ENCODE data around the gene SPPL2A. TPM values are rescaled to one million over a fixed set of nuclear protein-coding genes. Genes with fewer than 3 reads are reported as not detected.

The SPPL2A gene
- total and polyA plus RNA-seq, 9 of the 15 experiments (the other 6 are each of a cell fraction or from before 2014, with no cell fraction given) = 9.8 to 66.1 (median 38.0) TPM

GRCh38 chr15:50765195-50765967 lies at the start of gene SPPL2A (continued):
- peak in 1 of 2 experiments; percentile 78; a peak in 1 of 4 replicates for TF ChIP-seq ARNT (IDR thresholded peaks at IDR 0.05)
- TF ChIP-seq SOX6 (IDR thresholded peaks at IDR 0.05) = 0 out of 2 replicates have a peak, but pooled peaks have one; percentile 29
- no peak for TF ChIP-seq ILK (tag; IDR thresholded peaks at IDR 0.05; ENCODE audit: borderline replicate concordance, low read depth)
- TF ChIP-seq, protein P1, sequence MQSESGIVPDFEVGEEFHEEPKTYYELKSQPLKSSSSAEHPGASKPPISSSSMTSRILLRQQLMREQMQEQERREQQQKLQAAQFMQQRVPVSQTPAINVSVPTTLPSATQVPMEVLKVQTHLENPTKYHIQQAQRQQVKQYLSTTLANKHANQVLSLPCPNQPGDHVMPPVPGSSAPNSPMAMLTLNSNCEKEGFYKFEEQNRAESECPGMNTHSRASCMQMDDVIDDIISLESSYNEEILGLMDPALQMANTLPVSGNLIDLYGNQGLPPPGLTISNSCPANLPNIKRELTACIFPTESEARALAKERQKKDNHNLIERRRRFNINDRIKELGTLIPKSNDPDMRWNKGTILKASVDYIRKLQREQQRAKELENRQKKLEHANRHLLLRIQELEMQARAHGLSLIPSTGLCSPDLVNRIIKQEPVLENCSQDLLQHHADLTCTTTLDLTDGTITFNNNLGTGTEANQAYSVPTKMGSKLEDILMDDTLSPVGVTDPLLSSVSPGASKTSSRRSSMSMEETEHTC (IDR thresholded peaks at IDR 0.05) = no peak
- TF ChIP-seq TEAD2 (tag; IDR thresholded peaks at IDR 0.05) = no peak
- TF ChIP-seq CSDE1 (IDR thresholded peaks at IDR 0.05) = 0 out of 4 replicates have a peak, but pooled peaks of 1 of the 2 experiments have one; percentile 46
- TF ChIP-seq, protein P2, sequence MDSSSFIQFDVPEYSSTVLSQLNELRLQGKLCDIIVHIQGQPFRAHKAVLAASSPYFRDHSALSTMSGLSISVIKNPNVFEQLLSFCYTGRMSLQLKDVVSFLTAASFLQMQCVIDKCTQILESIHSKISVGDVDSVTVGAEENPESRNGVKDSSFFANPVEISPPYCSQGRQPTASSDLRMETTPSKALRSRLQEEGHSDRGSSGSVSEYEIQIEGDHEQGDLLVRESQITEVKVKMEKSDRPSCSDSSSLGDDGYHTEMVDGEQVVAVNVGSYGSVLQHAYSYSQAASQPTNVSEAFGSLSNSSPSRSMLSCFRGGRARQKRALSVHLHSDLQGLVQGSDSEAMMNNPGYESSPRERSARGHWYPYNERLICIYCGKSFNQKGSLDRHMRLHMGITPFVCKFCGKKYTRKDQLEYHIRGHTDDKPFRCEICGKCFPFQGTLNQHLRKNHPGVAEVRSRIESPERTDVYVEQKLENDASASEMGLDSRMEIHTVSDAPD (CRISPR knock-in tag; IDR thresholded peaks at IDR 0.05) = no peak
- no peak for TF ChIP-seq XRCC4 (IDR thresholded peaks at IDR 0.05; ENCODE audit: extremely low read depth, insufficient read depth, insufficient read length)
- no peak for TF ChIP-seq RBM39 (optimal IDR thresholded peaks at IDR 0.05; ENCODE audit: low read depth, low read length)
- 0 out of 2 replicates have a peak, but pooled peaks have one; percentile 26 for TF ChIP-seq HNRNPL (IDR thresholded peaks at IDR 0.05; ENCODE audit: low read depth, low read length)
- no peak for TF ChIP-seq RNF219 (CRISPR knock-in tag; IDR thresholded peaks at IDR 0.05)
- TF ChIP-seq C11orf30 (IDR thresholded peaks at IDR 0.05; ENCODE audit: low read depth) = peak; percentile 63
- TF ChIP-seq, protein P3, sequence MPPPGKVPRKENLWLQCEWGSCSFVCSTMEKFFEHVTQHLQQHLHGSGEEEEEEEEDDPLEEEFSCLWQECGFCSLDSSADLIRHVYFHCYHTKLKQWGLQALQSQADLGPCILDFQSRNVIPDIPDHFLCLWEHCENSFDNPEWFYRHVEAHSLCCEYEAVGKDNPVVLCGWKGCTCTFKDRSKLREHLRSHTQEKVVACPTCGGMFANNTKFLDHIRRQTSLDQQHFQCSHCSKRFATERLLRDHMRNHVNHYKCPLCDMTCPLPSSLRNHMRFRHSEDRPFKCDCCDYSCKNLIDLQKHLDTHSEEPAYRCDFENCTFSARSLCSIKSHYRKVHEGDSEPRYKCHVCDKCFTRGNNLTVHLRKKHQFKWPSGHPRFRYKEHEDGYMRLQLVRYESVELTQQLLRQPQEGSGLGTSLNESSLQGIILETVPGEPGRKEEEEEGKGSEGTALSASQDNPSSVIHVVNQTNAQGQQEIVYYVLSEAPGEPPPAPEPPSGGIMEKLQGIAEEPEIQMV (tag; conservative IDR thresholded peaks at IDR 0.05; ENCODE audit: low read depth) = no peak
- no peak for TF ChIP-seq KLF16 (IDR thresholded peaks at IDR 0.05)
- TF ChIP-seq SIRT6 (IDR thresholded peaks at IDR 0.05; ENCODE audit: low read depth, low read length) = no peak
- no peak for TF ChIP-seq ZNF778 (CRISPR knock-in tag; IDR thresholded peaks at IDR 0.05)
- no peak for TF ChIP-seq MAFF (IDR thresholded peaks at IDR 0.05; ENCODE audit: low read length)
- TF ChIP-seq HMG20B (CRISPR knock-in tag; IDR thresholded peaks at IDR 0.05) = no peak
- TF ChIP-seq EGR1 (conservative IDR thresholded peaks at IDR 0.05) = peak; percentile 65
- no peak for TF ChIP-seq RHOXF2B (CRISPR knock-in tag; conservative IDR thresholded peaks at IDR 0.05)
- TF ChIP-seq ZNF79 (CRISPR knock-in tag; IDR thresholded peaks at IDR 0.05; ENCODE audit: low read depth) = no peak
- no peak for TF ChIP-seq HOXB6 (CRISPR knock-in tag; IDR thresholded peaks at IDR 0.05; ENCODE audit: borderline replicate concordance)
- TF ChIP-seq MEF2A (IDR thresholded peaks at IDR 0.05; ENCODE audit: control insufficient read depth, low read depth, low read length) = no peak
- peak; percentile 16 for TF ChIP-seq ESRRA (IDR thresholded peaks at IDR 0.05; ENCODE audit: borderline replicate concordance, low read depth)
